ENCODE measurements around the gene CXorf38. TPM values are rescaled to one million over a fixed set of nuclear protein-coding genes. Genes with fewer than 3 reads are reported as not detected.
A peak's percentile ranks its signal among the peaks of the same experiment; 100 is the strongest.

Gene CXorf38, protein sequence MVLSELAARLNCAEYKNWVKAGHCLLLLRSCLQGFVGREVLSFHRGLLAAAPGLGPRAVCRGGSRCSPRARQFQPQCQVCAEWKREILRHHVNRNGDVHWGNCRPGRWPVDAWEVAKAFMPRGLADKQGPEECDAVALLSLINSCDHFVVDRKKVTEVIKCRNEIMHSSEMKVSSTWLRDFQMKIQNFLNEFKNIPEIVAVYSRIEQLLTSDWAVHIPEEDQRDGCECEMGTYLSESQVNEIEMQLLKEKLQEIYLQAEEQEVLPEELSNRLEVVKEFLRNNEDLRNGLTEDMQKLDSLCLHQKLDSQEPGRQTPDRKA
- 10.1 and 14.7 TPM in 2 replicates for total RNA-seq

DNA sequence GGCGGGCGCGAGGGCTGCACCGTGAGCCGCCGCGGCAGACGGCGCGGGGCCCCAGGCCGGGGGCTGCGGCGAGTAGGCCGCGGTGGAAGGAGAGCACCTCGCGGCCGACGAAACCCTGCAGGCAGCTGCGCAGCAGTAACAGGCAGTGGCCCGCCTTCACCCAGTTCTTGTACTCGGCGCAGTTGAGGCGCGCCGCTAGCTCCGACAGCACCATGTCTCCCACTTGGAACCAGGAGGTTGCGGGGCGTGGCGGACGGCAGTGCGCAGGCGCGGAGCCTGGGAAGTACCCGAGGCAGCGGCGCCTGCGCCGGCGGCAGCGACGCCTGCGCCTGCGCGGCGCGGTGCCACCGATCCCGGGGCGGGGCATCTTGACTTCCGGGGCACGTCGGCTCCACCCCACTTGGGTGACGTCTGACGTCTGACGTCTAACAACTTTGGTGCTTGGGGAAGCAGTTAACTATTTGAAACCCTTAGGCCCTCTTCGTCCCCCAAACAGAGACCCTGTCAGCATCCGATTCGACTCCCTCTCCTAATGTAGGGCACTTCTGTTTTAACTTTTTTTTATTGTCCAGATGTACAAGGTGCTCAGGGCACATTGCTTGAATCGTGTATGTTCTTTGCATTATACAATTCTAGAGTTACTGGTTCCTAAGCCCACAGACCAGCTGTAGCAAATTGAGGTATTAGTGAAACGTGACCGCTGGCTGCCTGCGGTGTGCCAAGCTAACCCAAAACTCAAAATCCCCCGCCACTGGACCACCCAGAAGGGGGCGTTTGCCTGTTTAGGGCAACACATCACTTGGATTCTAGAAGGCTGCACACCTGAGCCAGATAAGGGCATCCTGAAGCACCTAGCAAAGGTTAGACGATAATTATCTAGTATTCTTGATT, at the start of gene CXorf38:
TSS of gene CXorf38 (minus strand) at position 255 of the 891 bp plus-strand sequence. CDS start at position 214, 41 bp downstream.
- Histone ChIP-seq H4K20me1 (ENCODE audit: insufficient read depth, low read length) (peaks cover 8% of the 10 kb centered on the region), H3K9me3 (ENCODE audit: low read depth, low read length) (no peaks in the 10 kb centered on the region), H2AFZ (ENCODE audit: low read length) (peak within 1 kb of the TSS; percentile 76), H3K4me1 (ENCODE audit: insufficient read depth, low read length) (peaks cover 28% of the 10 kb centered on the region), H3K4me3 (ENCODE audit: insufficient read depth, low read length) (peak within 1 kb of the TSS; percentile 84), H3K27me3 (ENCODE audit: insufficient read depth, low read length) (no peaks in the 10 kb centered on the region), H3K27ac (ENCODE audit: low read depth, low read length) (peak within 1 kb of the TSS; percentile 79), H3K36me3 (ENCODE audit: insufficient read depth, low read length) (no peaks in the 10 kb centered on the region), H3K4me2 (ENCODE audit: insufficient read depth, low read length) (peak within 1 kb of the TSS; percentile 91), H3K79me2 (ENCODE audit: insufficient read depth, low read length) (peaks cover 34% of the 10 kb centered on the region)
- DNase-seq (ENCODE audit: insufficient read length, low spot score, missing footprints): peak; percentile 97
- TF ChIP-seq CTCF (IDR thresholded peaks at IDR 0.05; ENCODE audit: extremely low read depth, low read depth, low read length): no peak

DNA sequence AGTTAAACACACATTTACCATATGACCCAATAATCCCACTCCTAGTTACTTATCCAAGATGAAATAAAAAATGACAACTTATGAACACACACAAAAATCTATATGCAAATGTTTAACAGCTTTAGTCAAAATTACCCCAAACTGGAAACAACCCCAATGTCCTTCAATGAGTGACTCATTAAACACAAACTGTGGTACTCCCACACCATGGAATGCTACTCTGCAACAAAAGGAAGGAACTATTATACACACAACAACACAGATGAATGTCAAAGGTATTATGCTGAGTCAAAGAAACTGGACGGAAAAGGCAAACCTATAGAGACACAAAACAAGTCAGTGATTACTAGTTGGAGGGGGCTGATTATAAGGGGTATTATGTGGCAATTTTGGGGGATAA, 47.4 kb upstream of the CXorf38 start:
- no peaks in the 10 kb centered on the region for H3K27me3 ChIP-seq (ENCODE audit: insufficient read depth, low read length)

DNA sequence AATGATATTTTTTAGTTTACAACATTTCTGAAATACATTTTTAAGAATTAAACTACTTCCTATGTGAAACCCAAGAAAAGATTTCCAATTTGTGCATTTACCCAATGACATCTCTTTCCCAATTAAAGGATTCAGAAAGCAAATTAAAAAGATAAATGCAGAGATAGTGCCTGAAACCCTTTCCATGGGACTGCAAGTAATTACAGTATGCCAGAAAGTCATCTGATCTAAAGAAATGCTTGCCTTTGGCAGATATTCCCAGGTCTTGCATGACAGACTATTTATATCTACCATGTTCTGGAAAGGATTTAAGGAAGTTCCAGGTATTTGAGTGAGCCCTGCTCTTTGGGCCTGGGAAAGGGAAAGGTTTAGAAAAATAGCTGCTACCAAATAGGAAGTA, 41.6 kb upstream of the CXorf38 start:
- no peak for DNase-seq (ENCODE audit: insufficient read length, low spot score, missing footprints)
- Histone ChIP-seq H3K27ac (ENCODE audit: low read depth, low read length) (no peak overlapping the region), H4K20me1 (ENCODE audit: insufficient read depth, low read length) (no peaks in the 10 kb centered on the region), H3K4me2 (ENCODE audit: insufficient read depth, low read length) (no peak overlapping the region), H3K9me3 (ENCODE audit: low read depth, low read length) (no peaks in the 10 kb centered on the region), H3K4me1 (ENCODE audit: insufficient read depth, low read length) (no peaks in the 10 kb centered on the region), H3K27me3 (ENCODE audit: insufficient read depth, low read length) (peaks cover 3% of the 10 kb centered on the region), H3K36me3 (ENCODE audit: insufficient read depth, low read length) (peaks cover 15% of the 10 kb centered on the region), H2AFZ (ENCODE audit: low read length) (no peak overlapping the region), H3K79me2 (ENCODE audit: insufficient read depth, low read length) (no peaks in the 10 kb centered on the region), H3K4me3 (ENCODE audit: insufficient read depth, low read length) (no peak overlapping the region)
- TF ChIP-seq CTCF (IDR thresholded peaks at IDR 0.05; ENCODE audit: extremely low read depth, low read depth, low read length): no peak

More for the DNA sequence above, 47.4 kb upstream of the CXorf38 start:
- Histone ChIP-seq H2AFZ (ENCODE audit: low read length) (no peak overlapping the region), H3K27ac (ENCODE audit: low read depth, low read length) (no peak overlapping the region), H3K9me3 (ENCODE audit: low read depth, low read length) (no peaks in the 10 kb centered on the region), H3K79me2 (ENCODE audit: insufficient read depth, low read length) (no peaks in the 10 kb centered on the region), H3K4me3 (ENCODE audit: insufficient read depth, low read length) (no peak overlapping the region), H4K20me1 (ENCODE audit: insufficient read depth, low read length) (no peaks in the 10 kb centered on the region), H3K36me3 (ENCODE audit: insufficient read depth, low read length) (peaks cover 25% of the 10 kb centered on the region), H3K4me2 (ENCODE audit: insufficient read depth, low read length) (no peak overlapping the region), H3K4me1 (ENCODE audit: insufficient read depth, low read length) (no peaks in the 10 kb centered on the region)
- TF ChIP-seq CTCF (IDR thresholded peaks at IDR 0.05; ENCODE audit: extremely low read depth, low read depth, low read length): no peak
- no peak for DNase-seq (ENCODE audit: insufficient read length, low spot score, missing footprints)

DNA sequence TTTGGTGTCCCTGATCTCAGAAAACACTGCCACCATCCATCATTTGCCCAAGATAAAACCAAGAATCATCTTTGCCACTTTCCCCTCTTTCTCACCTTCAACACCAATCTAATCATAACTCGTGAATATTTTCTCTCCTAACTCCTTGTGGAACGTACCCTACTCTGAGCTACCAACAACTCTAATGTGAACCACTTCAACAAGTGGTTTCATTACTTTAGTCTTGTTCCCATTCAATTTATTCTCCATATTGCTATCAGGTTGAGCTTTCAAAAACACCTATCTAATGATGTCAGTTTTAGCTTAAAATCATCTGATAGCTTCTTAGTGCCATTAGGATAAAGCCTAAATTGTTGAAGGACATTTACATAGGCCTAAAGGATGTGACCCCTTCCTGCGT, 39.8 kb upstream of the CXorf38 start:
- Histone ChIP-seq H3K9me3 (ENCODE audit: low read depth, low read length) (no peaks in the 10 kb centered on the region), H4K20me1 (ENCODE audit: insufficient read depth, low read length) (no peaks in the 10 kb centered on the region), H3K4me3 (ENCODE audit: insufficient read depth, low read length) (no peak overlapping the region), H3K4me2 (ENCODE audit: insufficient read depth, low read length) (no peak overlapping the region), H3K4me1 (ENCODE audit: insufficient read depth, low read length) (no peaks in the 10 kb centered on the region), H3K27ac (ENCODE audit: low read depth, low read length) (no peak overlapping the region), H2AFZ (ENCODE audit: low read length) (no peak overlapping the region), H3K79me2 (ENCODE audit: insufficient read depth, low read length) (no peaks in the 10 kb centered on the region), H3K36me3 (ENCODE audit: insufficient read depth, low read length) (peaks cover 13% of the 10 kb centered on the region), H3K27me3 (ENCODE audit: insufficient read depth, low read length) (peaks cover 3% of the 10 kb centered on the region)
- no peak for TF ChIP-seq CTCF (IDR thresholded peaks at IDR 0.05; ENCODE audit: extremely low read depth, low read depth, low read length)
- DNase-seq (ENCODE audit: insufficient read length, low spot score, missing footprints): no peak
